Muscle layer of colon (tissue), 2 donors: ENCODE measurements around the gene DTNA.

Experiments used
- H3K27ac ChIP-seq: one replicate; pipeline ENCODE4 v1.7.0; 2013; ENCODE audit warnings: low read depth, mild to moderate bottlenecking, low read length, moderate library complexity
- H3K27me3 ChIP-seq, 2 donors: one replicate each; pipeline ENCODE4 v1.7.0; 2013; ENCODE audit warnings: low read length in 2 of 2, mild to moderate bottlenecking in 2 of 2; ENCODE audit not compliant: insufficient read depth in 2 of 2, control insufficient read depth in 1 of 2
- H3K36me3 ChIP-seq: one replicate; pipeline ENCODE4 v1.7.0; 2013; ENCODE audit warnings: mild to moderate bottlenecking, low read length; ENCODE audit not compliant: insufficient read depth
- H3K4me1 ChIP-seq: one replicate; pipeline ENCODE4 v1.7.0; 2013; ENCODE audit warnings: mild to moderate bottlenecking, low read length; ENCODE audit not compliant: insufficient read depth
- H3K4me3 ChIP-seq, 2 donors: one replicate each; pipeline ENCODE4 v1.7.0; 2013; ENCODE audit warnings: low read length in 2 of 2, low read depth in 1 of 2, mild to moderate bottlenecking in 1 of 2, moderate library complexity in 1 of 2
- H3K9ac ChIP-seq: one replicate; pipeline ENCODE4 v1.7.0; 2013; ENCODE audit warnings: low read length
- H3K9me3 ChIP-seq: one replicate; pipeline ENCODE4 v1.7.0; 2013; ENCODE audit warnings: mild to moderate bottlenecking, low read length
- donor health status: abdominal sarcoma.
- donor health status: Adenocarcinoma of cecum.

Gene DTNA

DNA sequence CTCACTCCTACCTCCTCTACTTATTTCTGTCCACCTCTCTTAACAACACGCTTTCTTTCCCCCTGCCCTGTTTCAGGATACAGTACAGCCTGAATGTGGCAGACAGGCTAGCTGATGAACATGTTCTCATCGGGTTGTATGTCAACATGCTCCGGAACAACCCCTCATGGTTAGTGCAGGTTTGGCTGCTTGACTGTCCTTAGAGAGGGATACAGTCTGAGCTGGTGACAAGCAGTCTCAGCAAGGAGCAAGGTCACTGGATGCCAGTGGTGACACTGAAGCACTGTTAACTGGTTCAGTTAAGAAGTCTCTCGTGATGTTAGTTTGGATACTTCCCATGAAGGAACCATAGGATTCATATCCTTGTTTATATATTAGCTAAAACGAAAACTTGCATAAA, 128.6 kb downstream of the DTNA start:
- no peaks in the 10 kb centered on the region for H3K27me3 ChIP-seq
- no peak overlapping the region for H3K27ac ChIP-seq

DNA sequence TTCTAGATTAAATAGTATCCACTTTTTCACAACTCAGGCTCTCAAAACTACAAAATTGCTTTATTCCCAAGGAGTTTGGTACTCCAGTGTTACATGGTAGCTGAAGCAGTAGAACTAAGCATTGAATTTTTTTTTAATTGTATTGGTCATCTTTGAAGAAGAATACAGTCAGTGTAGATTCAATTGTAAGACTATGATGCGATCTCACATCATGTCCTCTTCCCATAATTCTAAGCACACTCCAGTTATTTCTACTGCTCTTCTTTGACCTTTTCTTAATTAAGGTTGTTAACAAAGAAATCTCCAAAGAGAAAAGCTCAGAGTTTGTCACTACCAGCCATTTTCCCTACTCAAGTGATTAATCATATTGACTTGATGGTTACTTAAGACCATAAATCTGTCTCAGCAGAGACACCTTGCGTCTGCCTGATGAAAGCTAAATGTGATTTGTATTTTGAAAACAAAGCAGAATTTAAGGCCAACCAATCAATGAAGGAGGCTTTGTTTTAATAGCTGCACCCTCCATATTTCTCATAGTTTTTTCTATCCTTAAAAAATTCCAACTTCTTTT, 130.2 kb downstream of the DTNA start:
- Histone ChIP-seq H3K36me3 (no peaks in the 10 kb centered on the region), H3K4me3 (no peak overlapping the region), H3K27me3 (no peaks in the 10 kb centered on the region), H3K27ac (no peak overlapping the region), H3K9ac (no peak overlapping the region), H3K9me3 (no peaks in the 10 kb centered on the region), H3K4me1 (peaks cover 14% of the 10 kb centered on the region)

More for the DNA sequence above, 128.6 kb downstream of the DTNA start:
- Histone ChIP-seq H3K36me3 (no peaks in the 10 kb centered on the region), H3K9ac (no peak overlapping the region), H3K9me3 (no peaks in the 10 kb centered on the region), H3K4me3 (no peak overlapping the region), H3K4me1 (peaks cover 14% of the 10 kb centered on the region)

DNA sequence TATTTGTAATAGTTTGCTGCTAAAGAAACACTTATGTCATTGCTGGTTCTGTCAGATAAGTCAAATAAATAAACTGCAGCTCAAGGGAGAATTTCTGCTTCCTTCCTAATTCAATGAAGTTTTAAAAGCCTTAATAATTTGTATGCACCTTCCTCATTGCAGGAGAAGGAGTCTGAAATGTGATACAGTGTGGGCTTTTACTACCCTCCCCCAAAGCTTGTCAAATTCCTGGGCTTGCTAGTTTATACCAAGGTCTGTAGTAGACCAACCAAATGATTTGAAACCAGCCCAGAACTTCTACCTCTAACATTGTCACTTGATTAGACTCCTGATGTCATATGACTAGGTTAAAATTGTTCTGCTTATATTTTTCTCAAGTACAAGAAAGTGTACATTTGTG, 131.8 kb downstream of the DTNA start:
- Histone ChIP-seq H3K27ac (no peak overlapping the region), H3K4me3 (no peak overlapping the region), H3K27me3 (no peaks in the 10 kb centered on the region), H3K36me3 (no peaks in the 10 kb centered on the region), H3K4me1 (peaks cover 14% of the 10 kb centered on the region), H3K9ac (no peak overlapping the region), H3K9me3 (no peaks in the 10 kb centered on the region)

DNA sequence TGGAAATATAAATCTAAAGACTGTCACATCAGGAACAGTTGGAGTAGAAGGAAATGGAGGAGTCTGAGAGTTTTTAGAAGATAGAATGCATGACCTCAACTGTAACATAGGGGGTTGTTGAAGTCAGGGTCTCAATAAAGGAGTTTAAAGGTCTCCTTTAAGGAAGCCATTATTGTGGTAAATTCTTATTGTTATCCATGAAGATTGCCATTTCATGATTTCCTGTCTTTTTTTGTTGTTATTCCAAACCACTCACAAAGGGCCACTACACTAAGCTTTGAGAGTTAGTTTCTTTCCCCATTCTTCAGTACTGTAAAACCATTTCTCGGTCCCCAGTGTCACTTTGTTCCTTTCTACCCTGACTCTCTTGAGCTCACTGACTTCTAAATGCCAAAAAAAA, 134.0 kb downstream of the DTNA start:
- H3K9me3 ChIP-seq = no peaks in the 10 kb centered on the region
- H3K36me3 ChIP-seq = peaks cover 11% of the 10 kb centered on the region
- H3K9ac ChIP-seq = no peak overlapping the region

DNA sequence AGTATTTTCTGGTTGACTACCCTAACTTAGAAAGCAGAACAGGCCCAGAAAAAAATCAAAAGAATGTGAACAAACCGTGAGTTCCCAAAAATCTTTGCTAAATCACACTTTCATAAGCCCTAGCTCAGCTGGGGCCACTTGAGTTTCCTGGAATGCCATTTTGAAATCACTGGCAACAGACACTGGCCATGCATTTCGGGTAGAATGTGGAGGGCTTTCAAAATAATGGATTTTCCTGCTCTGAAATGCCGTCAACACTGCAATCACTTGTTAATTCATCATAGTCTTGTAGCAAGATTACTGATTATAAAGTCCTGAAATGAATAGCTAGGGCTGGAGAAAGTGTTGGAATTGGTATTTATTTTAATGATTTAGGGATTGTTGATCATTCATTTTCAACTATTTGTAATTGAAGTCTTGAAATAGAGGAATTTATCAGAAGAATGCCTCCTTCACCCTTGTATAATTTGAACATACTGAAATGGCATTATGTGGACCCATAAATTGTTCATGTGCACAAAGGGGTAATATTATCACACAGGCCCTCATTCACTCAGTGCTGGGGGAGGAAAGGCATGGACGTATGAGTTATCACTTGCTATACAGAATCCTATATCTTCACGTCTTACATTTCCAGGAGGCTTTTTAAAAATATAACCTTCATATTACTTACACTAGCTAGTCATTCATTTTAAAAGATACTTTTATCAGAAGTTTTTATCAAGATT, 134.8 kb downstream of the DTNA start:
- H3K9ac ChIP-seq = no peak overlapping the region

More for the DNA sequence above, 134.0 kb downstream of the DTNA start:
- Histone ChIP-seq H3K27ac (no peak overlapping the region), H3K4me1 (no peaks in the 10 kb centered on the region), H3K27me3 (no peaks in the 10 kb centered on the region), H3K4me3 (no peak overlapping the region)

DNA sequence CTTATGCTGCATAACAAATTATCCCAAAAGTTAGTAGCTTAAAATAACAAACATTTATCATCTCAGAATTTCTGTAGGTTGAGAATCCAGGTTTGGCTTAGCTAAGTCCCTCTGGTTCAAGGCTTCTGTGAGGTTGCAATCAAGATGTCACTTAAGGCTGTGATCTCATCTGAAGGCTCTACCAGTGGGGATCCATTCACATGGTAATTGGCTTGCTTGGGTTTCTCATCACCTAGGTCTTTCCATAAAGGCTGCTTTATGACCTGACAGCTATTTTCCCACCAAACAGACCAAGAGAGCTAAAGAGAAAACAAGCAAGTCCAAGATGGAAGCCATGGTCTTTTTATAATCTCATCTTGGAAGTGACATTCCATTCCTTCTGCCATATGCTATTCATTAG, 137.3 kb downstream of the DTNA start:
- no peaks in the 10 kb centered on the region for H3K4me1 ChIP-seq
- H3K27ac ChIP-seq = no peak overlapping the region
- H3K27me3 ChIP-seq = no peaks in the 10 kb centered on the region
- no peak overlapping the region for H3K9ac ChIP-seq
- peaks cover 16% of the 10 kb centered on the region for H3K36me3 ChIP-seq
- no peak overlapping the region for H3K4me3 ChIP-seq
- H3K9me3 ChIP-seq = no peaks in the 10 kb centered on the region

More for the DNA sequence above, 134.8 kb downstream of the DTNA start:
- Histone ChIP-seq H3K27me3 (no peaks in the 10 kb centered on the region), H3K4me1 (no peaks in the 10 kb centered on the region), H3K9me3 (no peaks in the 10 kb centered on the region), H3K27ac (no peak overlapping the region), H3K4me3 (no peak overlapping the region), H3K36me3 (peaks cover 11% of the 10 kb centered on the region)

DNA sequence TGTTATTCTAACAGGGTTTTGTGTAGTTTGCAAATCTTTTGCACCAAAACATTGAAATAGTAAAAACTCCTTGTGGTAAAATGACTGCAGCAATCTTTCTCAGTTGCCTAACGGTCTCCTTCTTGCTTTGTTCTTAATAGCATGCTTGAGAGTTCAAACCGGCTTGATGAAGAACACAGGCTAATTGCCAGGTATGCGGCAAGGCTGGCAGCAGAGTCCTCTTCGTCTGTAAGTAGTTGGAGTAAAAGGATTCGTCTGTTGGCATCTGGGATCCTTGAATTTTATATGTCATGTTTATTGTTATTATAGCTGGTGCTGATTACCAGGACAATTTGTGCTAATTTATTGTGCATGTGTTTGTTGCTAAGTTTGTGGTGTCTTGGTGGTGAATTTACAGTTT, 138.1 kb downstream of the DTNA start:
- H3K27ac ChIP-seq = no peak overlapping the region
- H3K36me3 ChIP-seq = peaks cover 16% of the 10 kb centered on the region
- H3K9ac ChIP-seq = no peak overlapping the region
- no peaks in the 10 kb centered on the region for H3K4me1 ChIP-seq
- H3K27me3 ChIP-seq = no peaks in the 10 kb centered on the region
- H3K9me3 ChIP-seq = no peaks in the 10 kb centered on the region
- H3K4me3 ChIP-seq = no peak overlapping the region

DNA sequence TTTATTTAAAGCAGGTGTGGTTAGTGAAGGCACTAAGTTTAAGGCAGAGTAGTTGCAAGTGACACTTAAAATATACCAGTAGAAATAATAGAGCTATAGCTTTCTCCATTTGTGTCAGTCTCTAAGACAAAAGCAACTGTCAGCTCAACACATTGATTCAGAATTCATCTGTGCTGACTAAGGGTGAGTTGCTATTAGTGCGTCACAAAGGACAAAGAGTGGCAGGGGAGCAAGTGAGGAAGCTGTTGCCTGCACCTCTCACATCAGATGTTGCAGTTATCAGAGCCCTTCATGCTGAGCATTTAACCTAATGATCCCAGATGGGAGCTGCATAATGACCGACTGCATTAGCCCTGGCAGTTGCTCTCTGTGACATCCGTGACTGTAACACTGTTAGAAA, 138.6 kb downstream of the DTNA start:
- H3K36me3 ChIP-seq = peaks cover 16% of the 10 kb centered on the region
- H3K4me3 ChIP-seq = no peak overlapping the region
- H3K9ac ChIP-seq = no peak overlapping the region
- H3K27me3 ChIP-seq = no peaks in the 10 kb centered on the region
- H3K27ac ChIP-seq = no peak overlapping the region
- H3K4me1 ChIP-seq = no peaks in the 10 kb centered on the region
- no peaks in the 10 kb centered on the region for H3K9me3 ChIP-seq

DNA sequence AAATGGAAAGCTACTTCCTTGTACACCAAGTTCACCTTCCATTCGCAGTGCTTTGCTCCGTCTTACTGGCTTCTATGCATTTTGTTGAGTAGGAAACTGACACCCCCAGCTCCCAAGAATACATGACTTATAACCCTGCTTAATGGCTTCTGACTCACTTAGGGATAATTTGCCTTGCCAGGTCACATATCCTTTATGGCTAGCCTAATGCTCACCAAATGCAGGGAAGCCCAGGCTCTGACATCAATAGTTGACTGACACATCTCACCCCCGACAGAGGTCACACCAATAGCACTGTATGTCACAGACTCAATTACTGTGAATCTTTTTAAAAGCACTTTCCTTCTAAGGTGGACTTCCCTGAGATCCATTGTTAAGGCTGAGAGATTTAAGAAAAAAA, 147.2 kb downstream of the DTNA start:
- H3K4me1 ChIP-seq = no peaks in the 10 kb centered on the region
- H3K9me3 ChIP-seq = no peaks in the 10 kb centered on the region
- no peak overlapping the region for H3K27ac ChIP-seq
- H3K9ac ChIP-seq = no peak overlapping the region
- peaks cover 18% of the 10 kb centered on the region for H3K36me3 ChIP-seq
- no peaks in the 10 kb centered on the region for H3K27me3 ChIP-seq
- H3K4me3 ChIP-seq = no peak overlapping the region

DNA sequence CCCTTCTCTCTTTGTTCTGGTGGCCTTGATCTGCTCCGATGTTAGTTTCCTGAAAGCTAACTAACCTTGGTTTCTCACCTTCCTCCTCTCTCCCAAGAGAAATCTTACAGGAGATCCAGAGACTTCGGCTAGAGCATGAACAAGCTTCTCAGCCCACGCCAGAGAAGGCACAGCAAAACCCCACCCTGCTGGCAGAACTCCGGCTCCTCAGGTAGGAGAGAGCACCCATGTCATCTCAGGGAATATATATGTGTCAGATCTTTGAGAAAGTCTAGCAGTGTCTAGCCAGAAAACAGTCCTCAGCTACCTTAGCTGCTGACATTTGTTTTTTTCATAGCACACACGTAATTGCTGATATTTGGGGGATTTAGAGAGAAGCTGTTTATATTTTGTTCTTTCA, 148.1 kb downstream of the DTNA start:
- no peak overlapping the region for H3K27ac ChIP-seq
- H3K9ac ChIP-seq = no peak overlapping the region
- no peaks in the 10 kb centered on the region for H3K4me1 ChIP-seq
- H3K36me3 ChIP-seq = peaks cover 18% of the 10 kb centered on the region
- no peaks in the 10 kb centered on the region for H3K27me3 ChIP-seq
- H3K4me3 ChIP-seq = no peak overlapping the region
- no peaks in the 10 kb centered on the region for H3K9me3 ChIP-seq

DNA sequence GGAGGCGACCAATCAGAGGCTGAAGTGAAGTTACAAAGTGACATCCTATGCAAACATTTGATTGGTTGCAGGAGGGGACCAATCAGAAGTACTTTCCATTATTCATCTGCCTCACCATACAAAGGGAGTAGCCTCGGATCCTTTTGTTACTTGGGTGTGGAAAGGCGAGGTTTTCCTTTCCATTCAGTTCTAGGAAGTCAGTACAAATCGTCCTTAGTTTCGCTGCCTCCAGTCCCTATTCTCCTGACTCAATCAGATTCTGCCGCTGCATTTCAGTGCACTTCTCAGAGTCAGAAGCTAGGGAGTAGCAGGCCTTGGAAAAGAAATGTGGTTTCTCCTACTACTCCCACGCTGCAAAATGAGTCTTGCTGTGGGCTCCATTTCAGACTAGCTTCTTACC, 149.4 kb downstream of the DTNA start:
- H3K4me3 ChIP-seq = no peak overlapping the region
- peaks cover 16% of the 10 kb centered on the region for H3K36me3 ChIP-seq

DNA sequence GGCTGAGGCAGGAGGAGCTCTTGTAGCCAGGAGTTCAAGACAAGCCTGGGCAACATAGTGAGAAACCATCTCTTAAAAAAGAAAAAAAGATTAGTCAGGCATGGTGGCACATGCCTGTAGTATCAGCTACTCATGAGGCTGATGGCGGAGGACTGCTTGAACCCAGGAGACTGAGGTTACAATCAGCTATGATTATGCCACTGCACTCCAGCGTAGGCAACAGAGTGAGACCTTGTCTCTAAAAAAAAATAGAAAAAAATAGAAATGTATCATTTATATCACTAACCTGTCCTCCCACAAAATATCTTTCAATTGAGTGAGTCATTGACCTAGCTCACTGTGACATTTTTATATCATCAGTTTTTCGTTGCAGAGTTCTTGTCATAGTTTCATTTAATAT, 152.5 kb downstream of the DTNA start:
- no peaks in the 10 kb centered on the region for H3K27me3 ChIP-seq
- H3K4me1 ChIP-seq = no peaks in the 10 kb centered on the region
- H3K36me3 ChIP-seq = peaks cover 6% of the 10 kb centered on the region
- no peak overlapping the region for H3K27ac ChIP-seq
- no peak overlapping the region for H3K4me3 ChIP-seq
- no peak overlapping the region for H3K9ac ChIP-seq
- no peaks in the 10 kb centered on the region for H3K9me3 ChIP-seq

More for the DNA sequence above, 149.4 kb downstream of the DTNA start:
- Histone ChIP-seq H3K9me3 (no peaks in the 10 kb centered on the region), H3K27me3 (no peaks in the 10 kb centered on the region), H3K4me1 (no peaks in the 10 kb centered on the region), H3K27ac (no peak overlapping the region), H3K9ac (no peak overlapping the region)
